GM23338 (cell line): ENCODE results near the gene TCF7L2.

Source experiments
- CREB1 ChIP-seq: fragments of 250-450 bp; sonication (Bioruptor Pico); IDR thresholded peaks from 2 replicates; pipeline ENCODE4 v1.5.0; 2020; ENCODE audit warnings: low read depth, mild to moderate bottlenecking, moderate library complexity
- EZH2 ChIP-seq: fragments of 200-600 bp; sonication (generic); IDR thresholded peaks from one replicate; pipeline ENCODE4 v1.8.0; 2017; ENCODE audit warnings: antibody characterized with exemption, mild to moderate bottlenecking, low read depth; ENCODE audit not compliant: unreplicated experiment
- EZH2phosphoT487 ChIP-seq: fragments of 200-600 bp; sonication (generic); IDR thresholded peaks from one replicate; pipeline ENCODE4 v1.8.1; 2018; ENCODE audit warnings: antibody characterized with exemption; ENCODE audit not compliant: unreplicated experiment
- NANOG ChIP-seq: IDR thresholded peaks from 2 replicates; pipeline ENCODE4 v1.6.1; 2016; ENCODE audit warnings: antibody characterized with exemption, borderline replicate concordance
- POLR2AphosphoS5 ChIP-seq: IDR thresholded peaks from 2 replicates; pipeline ENCODE4 v1.6.1; 2016; ENCODE audit warnings: antibody characterized with exemption, low read depth
- REST ChIP-seq: IDR thresholded peaks from one replicate; pipeline ENCODE4 v1.6.1; 2018; ENCODE audit warnings: antibody characterized with exemption; ENCODE audit not compliant: unreplicated experiment
- TF ChIP-seq, protein P1 (sequence below), 2 experiments: fragments of 200-600 bp in 1 of 2; sonication (generic) in 1 of 2; conservative IDR thresholded peaks; 2 replicates each; pipeline versions ENCODE4 v1.5.1 to v1.6.1; 2016 to 2017; ENCODE audit warnings: antibody characterized with exemption in 2 of 2, low read depth in 2 of 2, mild to moderate bottlenecking in 2 of 2, moderate library complexity in 1 of 2

DNA sequence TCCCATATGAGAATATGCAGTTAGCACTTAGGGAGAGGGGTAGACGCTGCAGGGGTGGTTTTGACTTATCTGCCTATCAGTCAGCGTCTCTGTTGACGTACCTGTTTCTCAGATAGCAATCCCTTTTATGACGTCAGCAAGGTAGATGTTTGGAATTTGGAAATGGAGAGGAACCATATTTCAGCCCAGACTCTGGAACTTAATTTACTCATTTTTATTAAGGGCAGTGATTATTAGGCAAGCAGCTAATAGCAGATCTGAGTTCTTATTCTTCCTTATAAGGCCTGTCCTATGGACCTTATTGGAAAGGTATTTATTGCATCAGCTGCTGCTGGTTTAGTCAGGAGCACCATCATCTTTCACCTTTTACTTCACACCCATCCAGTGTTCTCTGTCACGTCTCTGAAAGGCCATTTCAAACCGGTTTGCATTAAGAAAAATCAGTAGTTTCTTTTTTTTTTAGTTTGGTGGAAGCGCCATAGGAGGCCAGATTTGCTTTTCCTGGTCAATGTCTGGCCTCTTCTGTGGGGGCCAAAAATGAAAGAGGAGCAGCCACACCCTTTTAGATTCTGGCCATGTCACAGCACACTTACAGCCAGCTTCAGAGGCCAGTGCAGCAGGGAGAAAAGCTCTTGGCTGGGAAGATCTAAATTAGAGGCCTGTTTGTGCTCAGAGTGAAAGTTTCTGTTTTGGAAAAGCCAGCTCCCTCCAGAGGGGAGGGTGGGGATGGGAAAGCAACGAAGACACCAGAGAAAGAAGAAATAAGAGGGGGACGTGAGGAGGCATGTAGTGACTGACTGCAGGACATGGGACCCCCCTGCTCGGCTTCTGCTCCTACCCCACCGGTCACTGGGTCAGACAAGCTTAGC, 146.3 kb downstream of the TCF7L2 start:
- TF ChIP-seq, protein P1, sequence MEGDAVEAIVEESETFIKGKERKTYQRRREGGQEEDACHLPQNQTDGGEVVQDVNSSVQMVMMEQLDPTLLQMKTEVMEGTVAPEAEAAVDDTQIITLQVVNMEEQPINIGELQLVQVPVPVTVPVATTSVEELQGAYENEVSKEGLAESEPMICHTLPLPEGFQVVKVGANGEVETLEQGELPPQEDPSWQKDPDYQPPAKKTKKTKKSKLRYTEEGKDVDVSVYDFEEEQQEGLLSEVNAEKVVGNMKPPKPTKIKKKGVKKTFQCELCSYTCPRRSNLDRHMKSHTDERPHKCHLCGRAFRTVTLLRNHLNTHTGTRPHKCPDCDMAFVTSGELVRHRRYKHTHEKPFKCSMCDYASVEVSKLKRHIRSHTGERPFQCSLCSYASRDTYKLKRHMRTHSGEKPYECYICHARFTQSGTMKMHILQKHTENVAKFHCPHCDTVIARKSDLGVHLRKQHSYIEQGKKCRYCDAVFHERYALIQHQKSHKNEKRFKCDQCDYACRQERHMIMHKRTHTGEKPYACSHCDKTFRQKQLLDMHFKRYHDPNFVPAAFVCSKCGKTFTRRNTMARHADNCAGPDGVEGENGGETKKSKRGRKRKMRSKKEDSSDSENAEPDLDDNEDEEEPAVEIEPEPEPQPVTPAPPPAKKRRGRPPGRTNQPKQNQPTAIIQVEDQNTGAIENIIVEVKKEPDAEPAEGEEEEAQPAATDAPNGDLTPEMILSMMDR (conservative IDR thresholded peaks at IDR 0.05; ENCODE audit: low read depth in 2 of 2): no peak
- TF ChIP-seq POLR2AphosphoS5 (no peak), REST (no peak), EZH2phosphoT487 (no peak), EZH2 (no peak), CREB1 (no peak), NANOG (no peak)
